K562 (cell line): Measurements from ENCODE around the gene DIPK1B. TPM values are rescaled to one million over a fixed set of nuclear protein-coding genes. Genes with fewer than 3 reads are reported as not detected.

Experiments used
- ASH1L ChIP-seq: fragments of 450-650 bp; IDR thresholded peaks from 2 replicates; pipeline ENCODE4 v1.6.1; 2018; ENCODE audit warnings: borderline replicate concordance, mild to moderate bottlenecking, low read depth; ENCODE audit not compliant: partially characterized antibody
- CREB5 ChIP-seq: fragments of 250-450 bp; sonication (Bioruptor Pico); IDR thresholded peaks from 2 replicates; pipeline ENCODE4 v1.5.0; 2020; ENCODE audit warnings: mild to moderate bottlenecking
- GATAD2B ChIP-seq: fragments of 450-650 bp; IDR thresholded peaks from 2 replicates; pipeline ENCODE4 v1.6.1; 2017; ENCODE audit warnings: mild to moderate bottlenecking, borderline replicate concordance
- NFXL1 ChIP-seq: fragments of 450-650 bp; formaldehyde crosslinking; IDR thresholded peaks from 2 replicates; pipeline ENCODE4 v1.4.0; 2021; ENCODE audit warnings: mild to moderate bottlenecking
- SIN3A ChIP-seq, 2 experiments: fragments of 150-350 bp in 1 of 2; IDR thresholded peaks; 2 replicates each; pipeline ENCODE4 v1.6.1; 2011 to 2016; ENCODE audit warnings: borderline replicate concordance in 2 of 2, low read depth in 2 of 2, low read length in 2 of 2, mild to moderate bottlenecking in 2 of 2, moderate library complexity in 2 of 2; ENCODE audit not compliant: control insufficient read depth in 1 of 2
- TAF15 ChIP-seq: fragments of 200-400 bp; formaldehyde crosslinking; IDR thresholded peaks from 2 replicates; pipeline ENCODE4 v1.6.1; 2017; ENCODE audit warnings: mild to moderate bottlenecking, low read depth, low read length, moderate library complexity
- ZBTB26 ChIP-seq: fragments of 450-650 bp; formaldehyde crosslinking; IDR thresholded peaks from 2 replicates; pipeline ENCODE4 v1.4.0; 2022; ENCODE audit warnings: missing genetic modification characterization
- ZC3H8 ChIP-seq: fragments of 450-650 bp; IDR thresholded peaks from 2 replicates; pipeline ENCODE4 v1.6.1; 2017
- polyA plus RNA-seq, 8 experiments: library from polyadenylated mRNA; depleted of rRNA in 4 of 8; stranded (reverse) in 5 of 8; unstranded in 3 of 8; fragments of >200 nt; fragmentation: Nextera tagmentation in 2 of 8; fragmentation: Illumina TruSeq in 1 of 8; extraction: Ambion mirVana in 2 of 8; extraction: Trizol in 1 of 8; gene quantifications; 2 replicates each; pipeline versions ENCODE4 v1.2.1 to v1.2.3, GENCODE V29; 2011 to 2014; ENCODE audit warnings: inconsistent platforms in 1 of 8, missing spikeins in 1 of 8
- total RNA-seq, 7 experiments: library from RNA; depleted of rRNA in 6 of 7; stranded (reverse); fragments of >200 nt in 6 of 7; fragmentation: Illumina TruSeq in 2 of 7; extraction: Trizol in 2 of 7; gene quantifications; 2 replicates each; pipeline versions ENCODE4 v1.2.1 to v1.2.3, GENCODE V29; 2011 to 2021; ENCODE audit warnings: low replicate concordance in 1 of 7
- TF ChIP-seq, protein P1 (sequence below): fragments of 450-650 bp; IDR thresholded peaks from 2 replicates; pipeline ENCODE4 v1.6.1; 2016; ENCODE audit warnings: mild to moderate bottlenecking, moderate library complexity
- TF ChIP-seq, protein P2 (sequence below): IDR thresholded peaks from 2 replicates; pipeline ENCODE4 v1.6.1; 2012; ENCODE audit warnings: low read depth, low read length, improper control_type of control experiment, borderline replicate concordance

The DIPK1B gene
- total and polyA plus RNA-seq, 9 of the 15 experiments (the other 6 are each of a cell fraction or from before 2014, with no cell fraction given): 0.08 to 22.3 (median 5.9) TPM

- TF ChIP-seq CREB5 (CRISPR knock-in tag) (no peak), TAF15 (peak; percentile 38; the same call in 1 of the 2 replicates), NFXL1 (CRISPR knock-in tag) (no peak), ZBTB26 (no peak), SIN3A (IDR thresholded peaks at IDR 0.05; ENCODE audit: borderline replicate concordance in 2 of 2, control insufficient read depth in 1 of 2, low read depth in 2 of 2, low read length in 2 of 2) (no peak), GATAD2B (no peak), ZC3H8 (no peak), ASH1L (no peak)
- TF ChIP-seq, protein P1, sequence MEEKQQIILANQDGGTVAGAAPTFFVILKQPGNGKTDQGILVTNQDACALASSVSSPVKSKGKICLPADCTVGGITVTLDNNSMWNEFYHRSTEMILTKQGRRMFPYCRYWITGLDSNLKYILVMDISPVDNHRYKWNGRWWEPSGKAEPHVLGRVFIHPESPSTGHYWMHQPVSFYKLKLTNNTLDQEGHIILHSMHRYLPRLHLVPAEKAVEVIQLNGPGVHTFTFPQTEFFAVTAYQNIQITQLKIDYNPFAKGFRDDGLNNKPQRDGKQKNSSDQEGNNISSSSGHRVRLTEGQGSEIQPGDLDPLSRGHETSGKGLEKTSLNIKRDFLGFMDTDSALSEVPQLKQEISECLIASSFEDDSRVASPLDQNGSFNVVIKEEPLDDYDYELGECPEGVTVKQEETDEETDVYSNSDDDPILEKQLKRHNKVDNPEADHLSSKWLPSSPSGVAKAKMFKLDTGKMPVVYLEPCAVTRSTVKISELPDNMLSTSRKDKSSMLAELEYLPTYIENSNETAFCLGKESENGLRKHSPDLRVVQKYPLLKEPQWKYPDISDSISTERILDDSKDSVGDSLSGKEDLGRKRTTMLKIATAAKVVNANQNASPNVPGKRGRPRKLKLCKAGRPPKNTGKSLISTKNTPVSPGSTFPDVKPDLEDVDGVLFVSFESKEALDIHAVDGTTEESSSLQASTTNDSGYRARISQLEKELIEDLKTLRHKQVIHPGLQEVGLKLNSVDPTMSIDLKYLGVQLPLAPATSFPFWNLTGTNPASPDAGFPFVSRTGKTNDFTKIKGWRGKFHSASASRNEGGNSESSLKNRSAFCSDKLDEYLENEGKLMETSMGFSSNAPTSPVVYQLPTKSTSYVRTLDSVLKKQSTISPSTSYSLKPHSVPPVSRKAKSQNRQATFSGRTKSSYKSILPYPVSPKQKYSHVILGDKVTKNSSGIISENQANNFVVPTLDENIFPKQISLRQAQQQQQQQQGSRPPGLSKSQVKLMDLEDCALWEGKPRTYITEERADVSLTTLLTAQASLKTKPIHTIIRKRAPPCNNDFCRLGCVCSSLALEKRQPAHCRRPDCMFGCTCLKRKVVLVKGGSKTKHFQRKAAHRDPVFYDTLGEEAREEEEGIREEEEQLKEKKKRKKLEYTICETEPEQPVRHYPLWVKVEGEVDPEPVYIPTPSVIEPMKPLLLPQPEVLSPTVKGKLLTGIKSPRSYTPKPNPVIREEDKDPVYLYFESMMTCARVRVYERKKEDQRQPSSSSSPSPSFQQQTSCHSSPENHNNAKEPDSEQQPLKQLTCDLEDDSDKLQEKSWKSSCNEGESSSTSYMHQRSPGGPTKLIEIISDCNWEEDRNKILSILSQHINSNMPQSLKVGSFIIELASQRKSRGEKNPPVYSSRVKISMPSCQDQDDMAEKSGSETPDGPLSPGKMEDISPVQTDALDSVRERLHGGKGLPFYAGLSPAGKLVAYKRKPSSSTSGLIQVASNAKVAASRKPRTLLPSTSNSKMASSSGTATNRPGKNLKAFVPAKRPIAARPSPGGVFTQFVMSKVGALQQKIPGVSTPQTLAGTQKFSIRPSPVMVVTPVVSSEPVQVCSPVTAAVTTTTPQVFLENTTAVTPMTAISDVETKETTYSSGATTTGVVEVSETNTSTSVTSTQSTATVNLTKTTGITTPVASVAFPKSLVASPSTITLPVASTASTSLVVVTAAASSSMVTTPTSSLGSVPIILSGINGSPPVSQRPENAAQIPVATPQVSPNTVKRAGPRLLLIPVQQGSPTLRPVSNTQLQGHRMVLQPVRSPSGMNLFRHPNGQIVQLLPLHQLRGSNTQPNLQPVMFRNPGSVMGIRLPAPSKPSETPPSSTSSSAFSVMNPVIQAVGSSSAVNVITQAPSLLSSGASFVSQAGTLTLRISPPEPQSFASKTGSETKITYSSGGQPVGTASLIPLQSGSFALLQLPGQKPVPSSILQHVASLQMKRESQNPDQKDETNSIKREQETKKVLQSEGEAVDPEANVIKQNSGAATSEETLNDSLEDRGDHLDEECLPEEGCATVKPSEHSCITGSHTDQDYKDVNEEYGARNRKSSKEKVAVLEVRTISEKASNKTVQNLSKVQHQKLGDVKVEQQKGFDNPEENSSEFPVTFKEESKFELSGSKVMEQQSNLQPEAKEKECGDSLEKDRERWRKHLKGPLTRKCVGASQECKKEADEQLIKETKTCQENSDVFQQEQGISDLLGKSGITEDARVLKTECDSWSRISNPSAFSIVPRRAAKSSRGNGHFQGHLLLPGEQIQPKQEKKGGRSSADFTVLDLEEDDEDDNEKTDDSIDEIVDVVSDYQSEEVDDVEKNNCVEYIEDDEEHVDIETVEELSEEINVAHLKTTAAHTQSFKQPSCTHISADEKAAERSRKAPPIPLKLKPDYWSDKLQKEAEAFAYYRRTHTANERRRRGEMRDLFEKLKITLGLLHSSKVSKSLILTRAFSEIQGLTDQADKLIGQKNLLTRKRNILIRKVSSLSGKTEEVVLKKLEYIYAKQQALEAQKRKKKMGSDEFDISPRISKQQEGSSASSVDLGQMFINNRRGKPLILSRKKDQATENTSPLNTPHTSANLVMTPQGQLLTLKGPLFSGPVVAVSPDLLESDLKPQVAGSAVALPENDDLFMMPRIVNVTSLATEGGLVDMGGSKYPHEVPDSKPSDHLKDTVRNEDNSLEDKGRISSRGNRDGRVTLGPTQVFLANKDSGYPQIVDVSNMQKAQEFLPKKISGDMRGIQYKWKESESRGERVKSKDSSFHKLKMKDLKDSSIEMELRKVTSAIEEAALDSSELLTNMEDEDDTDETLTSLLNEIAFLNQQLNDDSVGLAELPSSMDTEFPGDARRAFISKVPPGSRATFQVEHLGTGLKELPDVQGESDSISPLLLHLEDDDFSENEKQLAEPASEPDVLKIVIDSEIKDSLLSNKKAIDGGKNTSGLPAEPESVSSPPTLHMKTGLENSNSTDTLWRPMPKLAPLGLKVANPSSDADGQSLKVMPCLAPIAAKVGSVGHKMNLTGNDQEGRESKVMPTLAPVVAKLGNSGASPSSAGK: no peak
- TF ChIP-seq, protein P2, sequence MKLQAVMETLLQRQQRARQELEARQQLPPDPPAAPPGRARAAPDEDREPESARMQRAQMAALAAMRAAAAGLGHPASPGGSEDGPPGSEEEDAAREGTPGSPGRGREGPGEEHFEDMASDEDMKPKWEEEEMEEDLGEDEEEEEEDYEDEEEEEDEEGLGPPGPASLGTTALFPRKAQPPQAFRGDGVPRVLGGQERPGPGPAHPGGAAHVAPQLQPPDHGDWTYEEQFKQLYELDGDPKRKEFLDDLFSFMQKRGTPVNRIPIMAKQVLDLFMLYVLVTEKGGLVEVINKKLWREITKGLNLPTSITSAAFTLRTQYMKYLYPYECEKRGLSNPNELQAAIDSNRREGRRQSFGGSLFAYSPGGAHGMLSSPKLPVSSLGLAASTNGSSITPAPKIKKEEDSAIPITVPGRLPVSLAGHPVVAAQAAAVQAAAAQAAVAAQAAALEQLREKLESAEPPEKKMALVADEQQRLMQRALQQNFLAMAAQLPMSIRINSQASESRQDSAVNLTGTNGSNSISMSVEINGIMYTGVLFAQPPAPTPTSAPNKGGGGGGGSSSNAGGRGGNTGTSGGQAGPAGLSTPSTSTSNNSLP: no peak
Measured at GRCh38 chr9:136667940-136668760, 44.2 kb upstream of the DIPK1B start (continued).
